Psoas muscle (tissue), 8 donors: ENCODE data around the gene SSRP1. TPM values are rescaled to one million over a fixed set of nuclear protein-coding genes. Genes with fewer than 3 reads are reported as not detected.

ENCODE experiments used
- ATAC-seq, 4 donors: fragments of 200-7000 bp; cut with Tn5 transposase; one replicate each; pipeline ENCODE4 v1.9.1; 2020; ENCODE audit warnings: moderate library complexity in 3 of 4, mild to moderate bottlenecking in 2 of 4
- DNase-seq, 2 donors: peaks; one replicate each; pipeline ENCODE4 v3.0.0-alpha.2; 2020
- H3K27ac ChIP-seq: fragments of 200-600 bp; one replicate; pipeline ENCODE4 v1.8.0; 2022
- H3K27me3 ChIP-seq, 3 donors: fragments of 200-600 bp in 1 of 3; one replicate each; pipeline versions ENCODE4 v1.6.1 to v1.8.0; 2013 to 2022; ENCODE audit warnings: low read length in 2 of 3, mild to moderate bottlenecking in 2 of 3, moderate library complexity in 1 of 3; ENCODE audit not compliant: insufficient read depth in 3 of 3
- H3K36me3 ChIP-seq, 2 donors: fragments of 200-600 bp in 1 of 2; one replicate each; pipeline versions ENCODE4 v1.6.1 to v1.8.0; 2013 to 2022; ENCODE audit warnings: low read depth in 1 of 2, mild to moderate bottlenecking in 1 of 2, moderate library complexity in 1 of 2; ENCODE audit not compliant: insufficient read depth in 1 of 2
- H3K4me1 ChIP-seq: fragments of 200-600 bp; one replicate; pipeline ENCODE4 v1.8.0; 2022
- H3K4me3 ChIP-seq: fragments of 200-600 bp; one replicate; pipeline ENCODE4 v1.8.0; 2022; ENCODE audit warnings: mild to moderate bottlenecking
- H3K9me3 ChIP-seq: fragments of 200-600 bp; one replicate; pipeline ENCODE4 v1.8.0; 2022
- WGBS, 3 donors: extraction: QIAGEN DNeasy Blood & Tissue Kit; methylation state at CpG; one replicate each; pipeline versions ENCODE4 v1.1.6 to v1.1.7; 2013; 5-methylcytosine and 5-hydroxymethylcytosine counted together
- intact Hi-C, 2 donors: fragments of 100-400 bp; cut with DNase I; formaldehyde crosslinking; loops; one replicate each; pipeline versions ENCODE4 v1.11.0 to v1.14.2; 2022
- polyA plus RNA-seq, 3 donors: library from polyadenylated mRNA; stranded (reverse); fragments of 200-250 nt; gene quantifications; one replicate each; pipeline ENCODE4 v1.2.3, GENCODE V29; 2013
- total RNA-seq, 4 donors: library from RNA; stranded (reverse); fragmentation: NEBNext Ultra II Directional in 2 of 4; extraction: Animal tissue kit (Norgen Biotek cat#: 25700) in 2 of 4; gene quantifications; one replicate each; pipeline versions ENCODE4 v1.2.1 to v1.2.4, GENCODE V29; 2021 to 2023
- TF ChIP-seq, protein P1 (sequence below): fragments of 200-600 bp; IDR thresholded peaks from one replicate; pipeline ENCODE4 v1.8.0; 2022; ENCODE audit warnings: antibody characterized with exemption
- donor health status: healthy with polysubstance abuse.
- donor health status: DM: no; HTN: no; CAD: no; lungs with moderate emphysema.
- donor health status: Bipolar disorder and iron deficiency.
- donor health status: healthy.
- donor health status: DM: yes; HTN: yes; CAD: no.
- donor health status: DM: no; HTN: no; CAD: no.
- donor health status: DM: no; HTN: no; CAD: no.
- donor health status: DM: yes; HTN: yes; CAD: no.

Gene SSRP1
- total and polyA plus RNA-seq, 7 donors, result 69.0 to 138 (median 94.0) TPM

DNA sequence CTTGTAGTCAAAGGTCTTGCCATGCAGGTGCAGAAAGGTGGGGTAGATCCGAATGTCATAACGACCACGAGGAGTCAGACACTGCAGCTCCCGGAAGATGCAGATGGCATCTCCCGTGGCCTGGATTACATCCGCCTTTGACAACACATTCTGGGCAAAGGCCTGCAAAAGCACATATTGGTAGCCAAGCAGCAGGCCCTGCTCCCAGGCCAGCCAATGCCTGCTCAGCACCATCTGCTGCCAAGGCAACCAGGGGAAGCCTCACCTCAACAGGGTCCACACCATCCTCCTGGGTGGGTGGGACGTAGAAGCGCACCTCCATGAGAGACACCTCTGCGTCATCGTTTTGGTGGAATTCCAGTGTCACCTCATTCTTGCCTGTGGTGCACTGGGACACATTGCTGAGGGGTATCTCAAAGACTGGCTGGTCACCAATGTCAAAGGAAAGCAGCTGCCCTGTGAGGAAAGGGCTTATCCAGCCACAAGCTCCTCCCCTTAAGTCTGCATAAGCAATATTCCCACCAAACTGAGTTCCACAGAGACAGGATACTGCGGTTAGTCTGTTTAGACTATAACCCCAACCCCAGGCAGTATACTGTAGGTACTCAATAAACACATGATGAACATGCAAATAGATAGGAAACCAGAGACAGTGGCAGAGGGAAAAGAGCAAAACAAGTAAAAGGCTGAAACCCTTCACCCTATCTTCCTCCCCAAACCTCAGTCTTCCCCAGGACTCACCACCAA lies 2.8 kb downstream of the SSRP1 start:
- DNase-seq, result peak in 1 of 2 donors; percentile 42
- no peaks in the 10 kb centered on the region for H3K9me3 ChIP-seq
- intact Hi-C loops, result no loop called here
- H3K4me1 ChIP-seq, result peaks cover 18% of the 10 kb centered on the region
- H3K36me3 ChIP-seq, result peaks cover 3 to 70% of the 10 kb centered on the region in 2 donors
- no peak overlapping the region for H3K27ac ChIP-seq
- 85 to 95% (median 93%) methylated on average over 11 of the region's 11 CpGs for WGBS, 3 donors
- ATAC-seq, result no peak
- TF ChIP-seq, protein P1, sequence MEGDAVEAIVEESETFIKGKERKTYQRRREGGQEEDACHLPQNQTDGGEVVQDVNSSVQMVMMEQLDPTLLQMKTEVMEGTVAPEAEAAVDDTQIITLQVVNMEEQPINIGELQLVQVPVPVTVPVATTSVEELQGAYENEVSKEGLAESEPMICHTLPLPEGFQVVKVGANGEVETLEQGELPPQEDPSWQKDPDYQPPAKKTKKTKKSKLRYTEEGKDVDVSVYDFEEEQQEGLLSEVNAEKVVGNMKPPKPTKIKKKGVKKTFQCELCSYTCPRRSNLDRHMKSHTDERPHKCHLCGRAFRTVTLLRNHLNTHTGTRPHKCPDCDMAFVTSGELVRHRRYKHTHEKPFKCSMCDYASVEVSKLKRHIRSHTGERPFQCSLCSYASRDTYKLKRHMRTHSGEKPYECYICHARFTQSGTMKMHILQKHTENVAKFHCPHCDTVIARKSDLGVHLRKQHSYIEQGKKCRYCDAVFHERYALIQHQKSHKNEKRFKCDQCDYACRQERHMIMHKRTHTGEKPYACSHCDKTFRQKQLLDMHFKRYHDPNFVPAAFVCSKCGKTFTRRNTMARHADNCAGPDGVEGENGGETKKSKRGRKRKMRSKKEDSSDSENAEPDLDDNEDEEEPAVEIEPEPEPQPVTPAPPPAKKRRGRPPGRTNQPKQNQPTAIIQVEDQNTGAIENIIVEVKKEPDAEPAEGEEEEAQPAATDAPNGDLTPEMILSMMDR, result no peak
- H3K27me3 ChIP-seq, result no peaks in the 10 kb centered on the region
- H3K4me3 ChIP-seq, result no peak overlapping the region

DNA sequence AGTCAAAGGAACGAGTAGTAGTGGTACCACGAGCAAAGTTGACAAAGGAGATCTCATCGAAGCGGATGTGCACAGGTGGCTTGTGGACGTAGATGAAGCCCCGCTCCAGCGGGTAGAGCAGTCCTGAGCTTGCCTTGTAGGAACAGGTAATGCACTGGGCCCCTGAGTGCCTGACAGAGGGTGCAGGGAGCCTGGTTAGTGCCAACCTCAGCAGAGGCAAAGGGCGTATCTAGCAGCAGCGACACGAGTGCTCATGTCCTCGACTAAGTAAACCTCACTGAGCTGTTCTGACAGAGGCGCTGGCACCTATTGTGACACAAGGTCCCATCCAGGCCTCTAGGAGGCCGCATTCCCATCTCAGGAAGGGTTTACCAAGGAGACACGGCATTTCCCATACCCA lies 4.0 kb downstream of the SSRP1 start:
- Histone ChIP-seq H3K9me3 (no peaks in the 10 kb centered on the region), H3K4me1 (peaks cover 18% of the 10 kb centered on the region), H3K36me3 (peaks cover 3 to 81% of the 10 kb centered on the region in 2 donors), H3K27ac (no peak overlapping the region), H3K4me3 (no peak overlapping the region), H3K27me3 (no peaks in the 10 kb centered on the region)
- DNase-seq (no peak), ATAC-seq (no peak)
- TF ChIP-seq, protein P1, result no peak
- WGBS, 3 donors, result 88 to 95% (median 94%) methylated on average over 14 of the region's 14 CpGs
- intact Hi-C loops, result no loop called here

DNA sequence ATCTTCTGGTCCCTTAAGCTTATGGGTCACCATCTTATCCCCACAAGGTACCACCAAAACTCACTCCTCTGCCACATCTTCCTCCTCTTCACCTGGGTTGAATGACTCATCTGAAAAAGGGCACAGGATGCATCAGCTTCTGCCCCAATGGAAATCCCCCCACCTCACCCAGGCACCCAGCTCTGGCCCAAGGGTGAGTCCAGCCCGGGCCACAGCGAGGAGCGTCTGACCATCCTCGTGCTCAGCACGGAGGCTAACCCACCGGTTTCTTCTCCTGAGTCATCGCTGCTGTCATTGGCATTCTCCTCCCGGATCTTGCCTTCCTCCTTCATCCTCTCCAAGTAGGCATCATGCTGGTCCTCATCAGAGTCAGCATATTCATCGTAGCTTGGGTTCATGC lies 5.7 kb downstream of the SSRP1 start:
- 87 to 93% (median 89%) methylated on average over 9 of the region's 9 CpGs for WGBS, 3 donors
- no peak overlapping the region for H3K27ac ChIP-seq
- peaks cover 22% of the 10 kb centered on the region for H3K4me1 ChIP-seq
- H3K4me3 ChIP-seq, result no peak overlapping the region
- ATAC-seq, result no peak
- intact Hi-C loops, result no loop called here
- DNase-seq, result no peak
- no peaks in the 10 kb centered on the region for H3K9me3 ChIP-seq
- TF ChIP-seq, protein P1, result no peak
- peaks cover 3 to 91% of the 10 kb centered on the region in 2 donors for H3K36me3 ChIP-seq
- no peaks in the 10 kb centered on the region for H3K27me3 ChIP-seq

DNA sequence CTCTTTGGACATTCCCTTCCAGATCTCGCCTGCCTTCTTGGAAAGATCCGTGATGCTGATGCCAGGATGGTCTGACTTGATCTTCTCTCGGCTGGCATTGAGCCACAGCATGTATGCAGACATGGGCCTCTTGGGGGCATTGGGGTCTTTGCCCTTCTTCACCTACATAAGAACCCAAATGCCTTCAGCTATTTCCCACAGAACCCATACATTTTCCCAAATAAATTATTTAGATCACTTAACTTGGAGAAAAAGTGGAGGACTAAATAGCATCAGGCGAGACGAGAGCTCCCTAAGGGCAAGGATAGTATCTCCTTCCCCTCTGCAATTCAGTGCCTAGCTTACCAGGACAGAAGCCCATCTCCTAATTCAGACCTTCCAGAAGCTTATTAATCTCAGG lies 8.0 kb downstream of the SSRP1 start:
- TF ChIP-seq, protein P1, result no peak
- DNase-seq (no peak), ATAC-seq (no peak)
- Histone ChIP-seq H3K27me3 (no peaks in the 10 kb centered on the region), H3K36me3 (peaks cover 3 to 70% of the 10 kb centered on the region in 2 donors), H3K27ac (no peak overlapping the region), H3K4me1 (peaks cover 22% of the 10 kb centered on the region), H3K9me3 (no peaks in the 10 kb centered on the region), H3K4me3 (no peak overlapping the region)
- WGBS, 3 donors, result 90 to 93% (median 92%) methylated on average over 5 of the region's 5 CpGs
- intact Hi-C loops, result no loop called here

DNA sequence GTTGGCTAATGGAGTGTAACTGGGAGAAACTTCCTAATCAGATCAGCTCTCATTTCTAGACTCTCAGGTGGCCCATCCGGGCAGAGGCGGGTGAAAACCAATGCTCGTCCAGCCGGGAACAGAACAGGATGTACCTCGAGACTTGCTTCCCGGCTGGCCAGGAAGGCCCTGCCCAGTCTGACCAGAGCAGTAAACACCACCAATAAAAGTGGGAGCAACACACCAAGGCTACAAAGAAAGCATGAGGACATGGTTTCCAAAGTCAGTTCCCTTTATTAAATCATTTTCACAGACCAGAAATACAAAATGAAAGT lies 10.0 kb downstream of the SSRP1 start:
- no peaks in the 10 kb centered on the region for H3K9me3 ChIP-seq
- TF ChIP-seq, protein P1, result no peak
- peaks cover 36% of the 10 kb centered on the region for H3K4me1 ChIP-seq
- H3K27ac ChIP-seq, result peak overlapping the region; percentile 87
- peaks cover 0 to 51% of the 10 kb centered on the region in 2 donors for H3K36me3 ChIP-seq
- no peaks in the 10 kb centered on the region for H3K27me3 ChIP-seq
- DNase-seq, result peak; percentile 82 to 92
- ATAC-seq, result peak; percentile 33 to 72 (median 69)
- intact Hi-C loops, result no loop called here
- H3K4me3 ChIP-seq, result peak overlapping the region; percentile 81
- 2 to 15% (median 2%) methylated on average over 6 of the region's 6 CpGs for WGBS, 3 donors
